C1 segment of cervical spinal cord (tissue), 14 donors: Measurements from ENCODE around the gene C4BPA.

ENCODE experiments used
- DNase-seq, 14 donors: peaks; one replicate each; lab custom pipeline; 2025; lab: John Stamatoyannopoulos, UW

The C4BPA gene

DNA sequence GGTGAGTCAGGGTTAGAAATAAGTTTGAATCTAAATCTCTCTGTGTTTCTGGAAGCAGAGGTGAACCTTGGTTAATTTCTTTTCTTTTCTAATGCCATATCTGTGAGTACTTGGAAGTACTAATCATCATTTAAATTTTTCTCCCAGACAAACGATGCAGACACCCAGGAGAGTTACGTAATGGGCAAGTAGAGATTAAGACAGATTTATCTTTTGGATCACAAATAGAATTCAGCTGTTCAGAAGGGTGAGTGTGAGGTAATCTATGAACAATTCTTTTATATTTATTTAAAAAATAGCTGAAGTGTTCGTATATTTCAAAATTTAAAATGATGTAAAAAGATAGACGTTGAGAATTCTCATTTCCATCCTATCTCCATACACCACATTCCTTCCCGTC lies 11.2 kb downstream of the C4BPA start:
- DNase-seq = no peak

GRCh38 chr1:207124389-207124788 lies 20.4 kb downstream of the C4BPA start:
- DNase-seq = no peak

GRCh38 chr1:207128336-207128921 lies 24.4 kb downstream of the C4BPA start:
- DNase-seq = no peak

- no peak for DNase-seq
Measured at GRCh38 chr1:207129053-207129452, 25.0 kb downstream of the C4BPA start.

- no peak for DNase-seq
Measured at GRCh38 chr1:207130252-207131036, 26.4 kb downstream of the C4BPA start.

DNA sequence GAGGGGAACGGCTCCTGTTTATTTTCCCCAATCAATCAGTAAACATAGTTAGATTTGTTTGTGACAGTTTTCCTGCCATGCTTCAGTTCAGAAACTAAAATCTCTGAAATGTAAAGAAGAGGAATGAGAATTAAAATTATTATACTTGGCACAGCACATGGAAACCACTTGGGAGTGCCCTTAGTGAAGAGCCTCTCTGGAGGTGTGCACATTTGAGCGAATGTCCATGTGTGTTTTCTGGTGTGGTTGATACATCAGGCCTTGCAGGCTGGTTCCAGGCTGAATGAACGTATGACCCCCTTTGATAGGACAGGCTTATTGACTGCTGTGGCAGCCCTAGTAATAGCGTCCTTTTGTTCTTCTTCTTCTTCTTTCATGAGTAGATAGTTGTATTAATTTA lies 27.1 kb downstream of the C4BPA start:
- no peak for DNase-seq

- DNase-seq = no peak
Measured at GRCh38 chr1:207134581-207134980, 30.5 kb downstream of the C4BPA start.

GRCh38 chr1:207139616-207140015 lies 35.6 kb downstream of the C4BPA start:
- no peak for DNase-seq

DNA sequence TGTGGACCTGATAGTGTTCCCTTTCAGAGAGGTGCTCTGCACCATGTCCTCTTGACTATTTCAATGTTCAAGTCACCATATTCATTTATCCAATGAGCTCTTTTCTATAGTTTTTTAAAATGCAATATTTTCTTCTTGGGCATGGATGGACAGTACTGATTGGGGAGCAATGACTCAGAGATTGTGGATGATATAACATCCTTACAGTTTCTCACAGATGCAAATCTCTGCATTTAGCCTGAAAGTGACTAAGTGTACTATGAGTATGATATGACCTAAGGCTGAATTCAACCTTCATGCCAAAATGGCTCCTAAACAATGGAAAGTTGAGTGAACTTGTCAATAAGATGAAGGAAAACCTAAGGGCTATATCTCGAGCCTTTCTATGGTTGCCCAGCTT lies 36.5 kb downstream of the C4BPA start:
- DNase-seq = no peak

DNA sequence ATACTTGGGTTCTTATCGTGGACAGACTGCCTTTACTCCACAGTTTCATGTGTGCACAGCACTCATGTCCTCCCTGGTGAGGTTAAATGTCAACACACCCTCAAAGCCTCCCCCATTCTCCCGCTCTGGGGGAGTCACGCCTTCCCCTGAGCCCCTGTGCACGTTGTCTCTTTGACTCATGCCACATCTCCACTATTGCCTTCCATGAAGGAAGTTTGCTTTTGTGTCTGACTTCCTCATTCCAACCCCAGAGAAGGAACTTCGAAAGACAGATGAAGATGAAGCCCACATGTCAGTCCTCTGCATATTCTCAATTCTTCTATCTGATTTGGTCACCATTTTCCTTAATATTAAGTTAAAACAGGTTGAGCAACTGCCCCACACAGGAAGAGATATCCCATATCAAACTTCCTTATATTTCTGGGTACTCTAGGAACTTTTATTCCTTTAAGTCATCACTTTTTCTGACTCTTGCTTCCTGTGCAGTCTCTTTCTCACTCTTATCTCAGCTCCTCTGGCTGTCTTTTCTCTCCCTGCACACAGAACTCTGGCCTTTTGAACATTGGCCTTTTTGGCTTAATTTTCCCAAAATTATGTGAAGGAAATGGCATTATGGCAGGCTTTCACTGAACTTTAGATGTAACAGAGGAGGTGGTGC lies 41.5 kb downstream of the C4BPA start:
- DNase-seq = no peak

- no peak for DNase-seq
Measured at GRCh38 chr1:207151920-207152319, 47.9 kb downstream of the C4BPA start.

- DNase-seq = no peak
Measured at GRCh38 chr1:207152792-207153468, 48.9 kb downstream of the C4BPA start.

GRCh38 chr1:207155028-207155427 lies 51.0 kb downstream of the C4BPA start:
- no peak for DNase-seq

GRCh38 chr1:207156095-207156494 lies 52.1 kb downstream of the C4BPA start:
- no peak for DNase-seq

DNA sequence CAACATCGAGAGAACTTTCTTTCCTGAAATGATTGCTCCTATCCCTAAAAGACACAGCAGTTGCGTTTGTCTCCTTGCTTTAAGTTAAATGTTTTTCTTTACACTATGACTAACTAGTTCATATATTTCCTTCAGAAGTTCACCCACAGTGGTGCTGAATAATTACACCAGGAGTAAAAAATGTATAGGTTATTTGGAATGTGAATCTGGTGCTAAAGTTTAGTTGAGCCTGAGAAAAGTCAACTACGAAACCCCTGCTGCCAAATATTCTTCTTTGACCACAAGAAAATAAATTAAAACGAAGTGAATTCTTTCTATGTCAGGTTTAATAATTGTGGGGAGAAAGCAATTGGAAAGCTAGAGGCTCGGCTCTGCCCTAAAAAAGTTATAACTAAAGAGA lies 52.8 kb downstream of the C4BPA start:
- DNase-seq = no peak

DNA sequence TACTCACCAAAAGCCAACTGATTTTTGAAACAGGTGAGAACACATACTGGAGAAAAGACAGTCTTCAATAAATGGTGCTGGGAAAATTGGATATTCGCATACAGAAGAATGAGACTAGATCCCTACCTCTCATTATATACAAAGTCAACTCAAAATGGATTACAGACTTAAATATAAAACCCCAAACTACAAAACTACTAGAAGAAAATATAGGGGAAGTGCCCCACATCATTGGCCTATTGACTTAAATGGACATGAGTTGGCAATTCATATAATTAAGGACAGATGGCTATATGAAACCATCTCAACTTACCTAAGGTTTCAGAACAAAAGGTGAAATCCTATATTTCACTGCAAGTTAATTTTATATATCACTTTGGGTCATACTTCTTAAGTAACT lies 60.1 kb downstream of the C4BPA start:
- no peak for DNase-seq

DNA sequence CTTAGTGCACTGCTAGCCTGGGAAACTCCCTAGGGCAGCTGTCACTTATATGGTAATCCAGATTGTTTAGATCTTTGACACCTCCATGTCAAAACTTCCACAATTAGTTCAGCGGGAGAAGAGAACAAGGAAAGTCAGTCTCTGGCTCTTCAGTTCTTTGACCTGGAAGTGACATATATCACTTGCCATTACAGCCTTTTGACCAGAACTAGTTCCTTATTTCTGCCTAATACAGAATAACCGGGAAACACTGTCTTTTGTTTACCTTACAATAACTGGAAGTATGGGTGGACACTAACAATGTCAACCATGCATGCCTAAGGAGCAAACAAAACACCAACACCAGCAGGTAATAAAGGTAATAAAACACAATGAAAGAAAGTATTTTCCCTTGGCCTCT lies 68.3 kb downstream of the C4BPA start:
- no peak for DNase-seq

GRCh38 chr1:207172885-207173284 lies 68.9 kb downstream of the C4BPA start:
- no peak for DNase-seq

GRCh38 chr1:207173396-207173795 lies 69.4 kb downstream of the C4BPA start:
- no peak for DNase-seq

DNA sequence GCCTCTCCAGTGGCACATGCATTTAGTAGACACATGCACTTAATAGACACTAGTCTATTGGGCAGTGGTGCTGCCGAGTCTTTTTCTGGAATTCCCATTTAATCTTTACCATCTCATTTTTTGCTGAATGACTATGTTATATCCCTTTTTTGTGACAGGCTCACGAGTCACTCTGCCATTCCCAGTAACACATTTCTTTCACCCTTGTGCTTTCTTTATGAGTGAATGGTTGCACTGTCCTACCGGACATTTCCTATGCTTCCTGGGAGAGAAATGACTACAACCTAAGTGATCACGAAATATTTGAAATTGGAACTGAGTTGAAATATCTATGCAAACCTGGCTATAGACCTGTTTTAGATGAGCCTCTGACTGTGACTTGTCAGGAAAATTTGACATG lies 70.9 kb downstream of the C4BPA start:
- DNase-seq = no peak

DNA sequence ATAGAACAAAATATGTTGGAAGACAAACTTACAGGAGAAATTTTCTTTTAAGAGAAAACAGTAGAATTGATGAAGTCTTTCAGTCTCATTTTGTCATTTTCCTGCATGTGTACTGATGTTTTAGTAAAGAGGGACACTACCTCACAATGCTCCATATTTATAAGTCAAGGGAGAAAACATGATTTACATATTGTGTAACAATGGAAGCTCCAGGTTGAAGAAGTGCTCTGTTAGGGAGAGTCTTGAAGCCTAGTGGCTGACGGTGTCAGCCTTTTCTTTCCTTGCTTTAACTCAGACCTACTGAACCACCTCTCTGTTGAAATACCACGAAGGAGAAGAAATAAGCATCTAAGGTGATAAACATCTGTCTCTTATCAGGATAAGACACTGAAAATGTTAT lies 75.0 kb downstream of the C4BPA start:
- DNase-seq = no peak

GRCh38 chr1:207181847-207182246 lies 77.8 kb downstream of the C4BPA start:
- no peak for DNase-seq
